Caki2 (cell line): Measurements from ENCODE around the gene POLR3G. TPM values are rescaled to one million over a fixed set of nuclear protein-coding genes. Genes with fewer than 3 reads are reported as not detected.
A peak's percentile ranks its signal among the peaks of the same experiment; 100 is the strongest.

Experiments used
- DNase-seq: peaks from one replicate; pipeline ENCODE4 v3.0.0-alpha.2; 2015; ENCODE audit warnings: low read depth
- in situ Hi-C: cut with HindIII; loops from 2 replicates; pipeline ENCODE4 v1.10.0; 2016; ENCODE audit warnings: low sequenced_read_pairs, low pct_unique_long_range_greater_than_20kb, mixed read lengths
- total RNA-seq: library from RNA; depleted of rRNA; stranded (reverse); fragments of >200 nt; shearing (Covaris generic); gene quantifications from 2 replicates; pipeline ENCODE4 v1.2.3, GENCODE V29; 2014; ENCODE audit warnings: low replicate concordance

POLR3G gene
- total RNA-seq, 1 experiment from 2014 or later = 2.3 TPM

DNA sequence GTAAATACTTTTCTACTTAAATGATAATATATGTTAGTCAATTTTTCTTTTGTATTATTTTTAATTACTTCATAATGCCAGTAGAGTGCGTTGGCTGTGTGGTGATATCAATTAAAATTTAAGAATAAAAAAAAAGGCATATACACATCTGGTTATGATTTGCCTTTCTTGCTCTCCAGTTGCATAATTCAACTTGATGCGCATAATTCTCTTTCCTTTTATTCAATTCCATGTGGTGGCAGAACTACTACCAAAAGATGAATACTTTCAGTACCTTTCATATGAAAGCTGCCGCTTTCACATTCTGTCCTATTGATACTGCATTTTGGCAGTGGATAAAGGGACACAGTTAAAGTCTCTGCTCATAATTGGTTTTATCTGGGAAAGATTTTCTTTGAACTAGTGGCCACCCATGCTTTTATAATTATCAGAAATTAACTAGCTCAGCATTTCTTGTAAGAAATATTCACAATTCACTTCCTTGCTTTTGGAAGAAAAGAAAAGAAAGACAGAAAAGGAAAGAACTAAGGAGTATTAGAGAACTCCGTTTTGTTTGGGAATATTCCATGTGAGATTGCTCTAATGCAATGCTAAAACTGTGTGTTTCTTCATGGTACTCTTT lies 71.7 kb downstream of the POLR3G start:
- in situ Hi-C loops = no loop called here
- DNase-seq = no peak

GRCh38 chr5:90547072-90547536 lies 72.4 kb downstream of the POLR3G start:
- in situ Hi-C loops = no loop called here
- DNase-seq = no peak

DNA sequence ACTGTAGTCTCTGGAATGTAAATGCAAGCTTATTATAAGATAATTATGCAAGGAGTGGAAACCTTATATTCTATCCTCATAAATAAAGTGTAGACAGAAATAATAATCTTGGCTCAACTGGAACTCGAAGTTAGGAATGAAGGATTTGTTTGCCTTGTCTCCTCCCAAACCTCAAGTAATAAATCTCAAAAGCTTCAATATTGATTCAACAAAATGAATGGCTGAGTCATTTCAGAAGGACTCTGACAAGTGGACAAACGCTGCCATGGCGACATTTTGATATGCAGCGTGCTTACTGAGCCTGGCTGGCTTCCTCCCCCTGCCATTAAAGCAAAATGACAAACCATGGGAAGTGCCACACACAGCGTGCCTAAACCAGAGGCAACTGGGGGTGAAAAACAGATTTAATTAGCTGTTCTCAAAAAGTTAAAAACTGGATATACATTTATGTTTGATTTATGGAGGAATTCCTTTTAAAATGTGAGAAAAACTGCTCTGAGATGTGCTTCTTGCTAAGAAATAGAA lies 73.5 kb downstream of the POLR3G start:
- in situ Hi-C loops = no loop called here
- DNase-seq = peak; percentile 59

DNA sequence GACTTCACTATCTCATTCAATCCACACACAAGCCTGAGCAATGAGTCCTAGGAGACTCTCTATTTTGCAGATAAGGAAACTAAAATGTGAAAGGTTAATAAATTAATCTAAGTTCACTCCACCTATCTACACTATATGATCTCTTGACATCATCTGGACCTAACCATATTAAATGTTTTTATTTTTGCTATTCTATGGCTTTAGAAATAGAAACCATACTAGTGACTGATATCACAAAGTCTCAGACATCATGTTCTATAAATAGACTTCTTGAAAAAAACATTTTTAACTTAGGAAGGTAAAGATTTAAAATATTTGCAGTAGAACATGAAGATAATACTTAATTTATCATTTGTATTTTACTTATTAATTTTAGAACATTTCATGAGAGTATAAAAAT lies 74.6 kb downstream of the POLR3G start:
- in situ Hi-C loops = no loop called here
- no peak for DNase-seq

- DNase-seq = no peak
- in situ Hi-C loops = no loop called here
Measured at GRCh38 chr5:90549729-90550275, 75.1 kb downstream of the POLR3G start.

DNA sequence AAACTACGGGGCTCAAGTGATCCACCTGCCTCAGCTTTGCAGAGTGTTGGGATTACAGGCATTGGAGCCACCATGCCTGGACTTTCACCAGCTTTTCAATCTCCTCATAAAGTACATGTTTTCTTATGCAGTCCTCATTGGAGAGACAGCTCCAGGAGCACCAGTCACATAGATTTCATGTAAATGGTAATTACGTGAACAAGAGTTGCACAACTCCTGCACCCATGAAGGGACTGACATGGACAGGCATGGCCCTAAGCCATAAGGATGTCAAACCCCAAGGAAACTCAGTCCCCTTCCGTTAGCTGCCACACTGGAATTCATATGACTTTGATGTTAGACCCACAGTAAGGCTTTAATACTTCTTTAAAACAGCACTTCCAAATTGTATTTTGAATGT lies 76.3 kb downstream of the POLR3G start:
- no peak for DNase-seq

GRCh38 chr5:90551376-90551775 lies 76.7 kb downstream of the POLR3G start:
- in situ Hi-C loops = no loop called here

More for the DNA sequence above, 76.3 kb downstream of the POLR3G start:
- in situ Hi-C loops = no loop called here

DNA sequence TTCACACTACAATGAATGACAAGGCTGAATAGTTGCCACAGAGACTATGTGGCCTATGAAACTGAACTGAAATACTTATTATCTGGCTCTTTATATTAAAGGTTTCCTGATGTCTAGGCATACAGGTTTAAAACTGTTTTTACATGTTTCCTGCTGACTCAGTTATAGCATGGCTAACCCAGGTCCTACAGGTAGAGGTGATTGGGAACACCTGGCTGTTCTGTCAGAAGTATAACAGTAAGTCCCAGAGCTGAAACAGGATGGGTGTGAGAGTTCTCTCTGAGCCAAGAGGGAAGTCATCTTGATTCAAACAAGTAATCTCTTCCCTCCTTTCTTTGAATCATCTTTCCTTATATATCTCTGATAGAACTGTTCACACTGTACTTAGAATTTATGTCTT lies 79.0 kb downstream of the POLR3G start:
- no peak for DNase-seq
- in situ Hi-C loops = no loop called here

More at GRCh38 chr5:90551376-90551775, 76.7 kb downstream of the POLR3G start:
- DNase-seq = no peak

DNA sequence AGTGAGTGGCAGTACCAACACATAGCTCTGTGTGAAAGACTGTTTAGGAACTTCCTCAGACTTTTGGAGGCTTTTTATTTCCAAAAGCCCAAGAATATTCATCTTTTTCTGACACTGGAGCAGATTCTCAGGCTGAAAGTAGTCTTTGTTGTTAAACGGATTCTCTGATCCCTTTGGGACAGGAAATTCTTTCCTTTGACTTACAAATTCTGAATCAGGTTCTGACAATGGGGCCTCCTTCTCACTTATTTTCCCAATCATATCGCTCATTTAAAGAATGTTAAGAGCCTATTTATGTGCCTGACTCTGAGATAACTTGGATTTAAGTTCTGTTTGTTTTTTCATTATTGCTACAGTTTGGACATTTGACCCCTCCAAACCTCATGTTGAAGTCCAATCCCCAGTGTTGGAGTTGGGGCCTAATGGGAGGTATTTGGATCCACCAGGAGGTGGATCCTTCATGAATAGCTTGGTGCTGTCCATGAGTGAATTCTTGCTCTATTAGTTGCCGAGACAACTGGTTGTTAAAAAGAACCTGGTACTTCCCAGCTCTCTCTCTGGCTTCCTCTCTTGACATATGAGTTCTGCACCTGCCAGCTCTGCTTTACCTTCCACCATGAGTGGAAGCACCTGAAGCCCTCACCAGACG lies 79.8 kb downstream of the POLR3G start:
- in situ Hi-C loops = no loop called here

DNA sequence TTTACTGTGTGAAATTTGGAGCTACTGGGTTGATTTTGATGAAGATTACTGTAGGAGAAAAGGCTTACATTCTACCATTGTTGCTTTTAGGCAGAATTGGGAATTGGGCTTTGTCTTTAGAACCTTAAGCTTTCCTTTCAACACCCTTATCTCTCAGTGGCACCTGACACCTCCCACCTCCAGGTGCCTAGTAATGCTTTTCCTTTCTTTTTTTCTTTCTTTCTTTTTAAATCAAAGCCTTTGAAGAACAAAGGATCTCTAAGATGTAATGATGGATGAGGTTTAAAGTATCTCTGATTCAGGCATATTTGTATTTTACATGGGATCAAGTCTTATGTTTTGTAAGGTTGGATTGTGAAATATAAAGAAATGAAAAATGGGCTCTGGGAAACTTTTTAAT lies 81.0 kb downstream of the POLR3G start:
- no peak for DNase-seq
- in situ Hi-C loops = no loop called here

More for the DNA sequence above, 79.8 kb downstream of the POLR3G start:
- no peak for DNase-seq

GRCh38 chr5:90557391-90557790 lies 82.7 kb downstream of the POLR3G start:
- in situ Hi-C loops = no loop called here
- no peak for DNase-seq

GRCh38 chr5:90557871-90558270 lies 83.2 kb downstream of the POLR3G start:
- no peak for DNase-seq
- in situ Hi-C loops = no loop called here

- in situ Hi-C loops = no loop called here
- DNase-seq = peak; percentile 97
Measured at GRCh38 chr5:90558344-90559192, 83.9 kb downstream of the POLR3G start, which contains the start of gene ADGRV1. Gene ADGRV1, plus strand, starts transcription at chr5:90558797. Its CDS starts 99 bp downstream, at chr5:90558896.

GRCh38 chr5:90560771-90561170 lies 86.1 kb downstream of the POLR3G start:
- in situ Hi-C loops = no loop called here
- DNase-seq = no peak

DNA sequence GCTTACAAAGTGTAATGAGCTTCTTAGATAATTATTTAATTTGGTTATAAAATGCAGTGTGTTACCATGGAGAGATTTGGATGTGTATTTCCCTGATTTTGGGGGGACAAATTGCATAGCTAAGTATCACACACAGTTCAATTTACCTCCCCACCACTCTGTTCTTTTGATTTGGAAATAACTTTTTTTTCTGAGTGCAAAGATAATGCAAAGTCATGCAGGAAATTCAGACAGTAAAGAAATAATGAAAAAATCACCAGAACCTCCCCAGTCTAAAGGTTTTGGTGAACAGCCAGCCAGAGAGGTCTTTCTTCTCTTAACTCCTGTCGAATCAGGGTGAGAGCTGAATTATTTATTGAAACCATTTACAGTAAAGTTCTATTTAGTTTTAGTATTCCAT lies 87.1 kb downstream of the POLR3G start:
- in situ Hi-C loops = no loop called here
- DNase-seq = no peak

DNA sequence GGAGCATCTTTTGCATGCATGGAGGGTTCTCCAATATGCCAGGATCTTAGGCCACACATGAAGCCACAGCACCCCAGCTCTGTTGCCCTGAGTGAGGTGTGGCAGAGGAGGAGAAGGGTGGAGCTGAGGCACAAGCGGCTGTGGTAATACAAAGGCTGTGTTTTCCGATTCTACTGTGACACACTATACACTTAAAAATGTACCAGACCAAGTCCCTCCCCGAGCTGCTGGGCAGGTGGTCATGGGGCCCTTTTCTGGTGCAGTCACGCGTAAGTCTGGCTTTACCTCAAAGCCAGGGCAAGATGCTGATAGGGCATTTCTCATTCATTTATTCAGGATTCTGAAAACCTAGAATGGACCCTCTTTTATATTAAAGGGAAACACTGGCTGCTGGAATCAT lies 87.7 kb downstream of the POLR3G start:
- in situ Hi-C loops = no loop called here
- DNase-seq = no peak

- in situ Hi-C loops = no loop called here
- no peak for DNase-seq
Measured at GRCh38 chr5:90563108-90563507, 88.4 kb downstream of the POLR3G start.
